ENCODE data around the gene CPED1.

The CPED1 gene

GRCh38 chr7:121204537-121204936, 216.0 kb downstream of the CPED1 start:
- no peak overlapping the region for H3K18ac ChIP-seq (ENCODE audit: low read depth in 1 of 2, low read length in 2 of 2)
- no peaks in the 10 kb centered on the region for H3K27me3 ChIP-seq (ENCODE audit: control insufficient read depth in 1 of 2, insufficient read depth in 1 of 2, low read length in 2 of 2)
- H2BK15ac ChIP-seq (ENCODE audit: low read depth, poor library complexity, severe bottlenecking) = no peak overlapping the region
- no peak overlapping the region for H4K8ac ChIP-seq (ENCODE audit: low read length)
- H3K4ac ChIP-seq (ENCODE audit: low read depth in 1 of 2, low read length in 2 of 2) = no peak overlapping the region
- no peak overlapping the region for H2BK5ac ChIP-seq (ENCODE audit: low read depth, low read length, poor library complexity, severe bottlenecking)
- no peaks in the 10 kb centered on the region for H3K79me1 ChIP-seq (replicated peaks; ENCODE audit: low read length, poor library complexity, severe bottlenecking)
- no peak overlapping the region for H2BK12ac ChIP-seq (ENCODE audit: low read length in 2 of 2)
- no peak overlapping the region for H3K27ac ChIP-seq (ENCODE audit: low read length, poor library complexity, severe bottlenecking)
- H3K23ac ChIP-seq (ENCODE audit: low read length in 2 of 2) = no peak overlapping the region
- no peak overlapping the region for H2BK120ac ChIP-seq (ENCODE audit: low read depth, low read length)
- peak; percentile 33 for DNase-seq
- WGBS = 100% methylated on average over 1 of the region's 1 CpG
- no peak overlapping the region for H3K4me3 ChIP-seq (ENCODE audit: insufficient read depth in 1 of 2, low read depth in 1 of 2, low read length in 2 of 2)
- H4K91ac ChIP-seq (ENCODE audit: low read length) = no peak overlapping the region
- H3K36me3 ChIP-seq (ENCODE audit: control insufficient read depth in 1 of 2, insufficient read depth in 2 of 2, low read depth in 1 of 2, low read length in 2 of 2) = peaks cover 0 to 2% of the 10 kb centered on the region in 2 experiments
- no peaks in the 10 kb centered on the region for H3K9me3 ChIP-seq (ENCODE audit: control insufficient read depth, low read length)
- no peak overlapping the region for H3K14ac ChIP-seq (ENCODE audit: low read length in 2 of 2)
- no peak overlapping the region for H2AK5ac ChIP-seq (ENCODE audit: low read length, severe bottlenecking)
- no peak overlapping the region for H3K9ac ChIP-seq (ENCODE audit: low read length)
- no peak overlapping the region for H2AFZ ChIP-seq (ENCODE audit: low read depth, low read length)
- peaks cover 2% of the 10 kb centered on the region for H3K4me1 ChIP-seq (ENCODE audit: control insufficient read depth, insufficient read depth, low read depth, low read length)
- no peak overlapping the region for H3K4me2 ChIP-seq (ENCODE audit: low read length, poor library complexity, severe bottlenecking)

- Histone ChIP-seq H3K4me2 (ENCODE audit: low read length, poor library complexity, severe bottlenecking) (no peak overlapping the region), H3K36me3 (ENCODE audit: control insufficient read depth in 1 of 2, insufficient read depth in 2 of 2, low read depth in 1 of 2, low read length in 2 of 2) (peaks cover 0 to 2% of the 10 kb centered on the region in 2 experiments), H2BK12ac (ENCODE audit: low read length in 2 of 2) (no peak overlapping the region), H3K4me3 (ENCODE audit: insufficient read depth in 1 of 2, low read depth in 1 of 2, low read length in 2 of 2) (no peak overlapping the region), H3K23ac (ENCODE audit: low read length in 2 of 2) (no peak overlapping the region), H2AFZ (ENCODE audit: low read depth, low read length) (no peak overlapping the region), H2BK120ac (ENCODE audit: low read depth, low read length) (no peak overlapping the region), H3K4ac (ENCODE audit: low read depth in 1 of 2, low read length in 2 of 2) (no peak overlapping the region), H2BK5ac (ENCODE audit: low read depth, low read length, poor library complexity, severe bottlenecking) (no peak overlapping the region), H3K9me3 (ENCODE audit: control insufficient read depth, low read length) (no peaks in the 10 kb centered on the region), H3K4me1 (ENCODE audit: control insufficient read depth, insufficient read depth, low read depth, low read length) (peaks cover 2% of the 10 kb centered on the region), H3K18ac (ENCODE audit: low read depth in 1 of 2, low read length in 2 of 2) (no peak overlapping the region), H4K8ac (ENCODE audit: low read length) (no peak overlapping the region), H2BK15ac (ENCODE audit: low read depth, poor library complexity, severe bottlenecking) (no peak overlapping the region), H3K14ac (ENCODE audit: low read length in 2 of 2) (no peak overlapping the region), H2AK5ac (ENCODE audit: low read length, severe bottlenecking) (no peak overlapping the region), H3K27me3 (ENCODE audit: control insufficient read depth in 1 of 2, insufficient read depth in 1 of 2, low read length in 2 of 2) (no peaks in the 10 kb centered on the region), H3K79me1 (replicated peaks; ENCODE audit: low read length, poor library complexity, severe bottlenecking) (no peaks in the 10 kb centered on the region), H3K27ac (ENCODE audit: low read length, poor library complexity, severe bottlenecking) (no peak overlapping the region), H3K9ac (ENCODE audit: low read length) (no peak overlapping the region), H4K91ac (ENCODE audit: low read length) (no peak overlapping the region)
- no peak for DNase-seq
Measured at GRCh38 chr7:121205777-121206176, 217.3 kb downstream of the CPED1 start.

- Histone ChIP-seq H3K9ac (ENCODE audit: low read length) (no peak overlapping the region), H2BK15ac (ENCODE audit: low read depth, poor library complexity, severe bottlenecking) (no peak overlapping the region), H2BK5ac (ENCODE audit: low read depth, low read length, poor library complexity, severe bottlenecking) (no peak overlapping the region), H2AK5ac (ENCODE audit: low read length, severe bottlenecking) (no peak overlapping the region), H3K4me2 (ENCODE audit: low read length, poor library complexity, severe bottlenecking) (no peak overlapping the region), H3K23ac (ENCODE audit: low read length in 2 of 2) (no peak overlapping the region), H3K4me3 (ENCODE audit: insufficient read depth in 1 of 2, low read depth in 1 of 2, low read length in 2 of 2) (no peak overlapping the region), H3K4me1 (ENCODE audit: control insufficient read depth, insufficient read depth, low read depth, low read length) (no peaks in the 10 kb centered on the region), H3K27me3 (ENCODE audit: control insufficient read depth in 1 of 2, insufficient read depth in 1 of 2, low read length in 2 of 2) (no peaks in the 10 kb centered on the region), H4K91ac (ENCODE audit: low read length) (no peak overlapping the region), H3K79me1 (replicated peaks; ENCODE audit: low read length, poor library complexity, severe bottlenecking) (no peaks in the 10 kb centered on the region), H2AFZ (ENCODE audit: low read depth, low read length) (no peak overlapping the region), H3K27ac (ENCODE audit: low read length, poor library complexity, severe bottlenecking) (no peak overlapping the region), H3K4ac (ENCODE audit: low read depth in 1 of 2, low read length in 2 of 2) (no peak overlapping the region), H3K14ac (ENCODE audit: low read length in 2 of 2) (no peak overlapping the region), H3K18ac (ENCODE audit: low read depth in 1 of 2, low read length in 2 of 2) (no peak overlapping the region), H2BK12ac (ENCODE audit: low read length in 2 of 2) (no peak overlapping the region), H2BK120ac (ENCODE audit: low read depth, low read length) (no peak overlapping the region), H3K36me3 (ENCODE audit: control insufficient read depth in 1 of 2, insufficient read depth in 2 of 2, low read depth in 1 of 2, low read length in 2 of 2) (no peaks in the 10 kb centered on the region), H3K9me3 (ENCODE audit: control insufficient read depth, low read length) (no peaks in the 10 kb centered on the region), H4K8ac (ENCODE audit: low read length) (no peak overlapping the region)
- no peak for DNase-seq
- WGBS = 92% methylated on average over 3 of the region's 3 CpGs
Measured at GRCh38 chr7:121211253-121211652, 222.7 kb downstream of the CPED1 start.

GRCh38 chr7:121212036-121212435, 223.5 kb downstream of the CPED1 start:
- H2BK5ac ChIP-seq (ENCODE audit: low read depth, low read length, poor library complexity, severe bottlenecking) = no peak overlapping the region
- H3K14ac ChIP-seq (ENCODE audit: low read length in 2 of 2) = no peak overlapping the region
- H3K4me1 ChIP-seq (ENCODE audit: control insufficient read depth, insufficient read depth, low read depth, low read length) = no peaks in the 10 kb centered on the region
- no peaks in the 10 kb centered on the region for H3K36me3 ChIP-seq (ENCODE audit: control insufficient read depth in 1 of 2, insufficient read depth in 2 of 2, low read depth in 1 of 2, low read length in 2 of 2)
- H2AFZ ChIP-seq (ENCODE audit: low read depth, low read length) = no peak overlapping the region
- H2AK5ac ChIP-seq (ENCODE audit: low read length, severe bottlenecking) = no peak overlapping the region
- H3K27me3 ChIP-seq (ENCODE audit: control insufficient read depth in 1 of 2, insufficient read depth in 1 of 2, low read length in 2 of 2) = no peaks in the 10 kb centered on the region
- no peak overlapping the region for H3K18ac ChIP-seq (ENCODE audit: low read depth in 1 of 2, low read length in 2 of 2)
- H3K4ac ChIP-seq (ENCODE audit: low read depth in 1 of 2, low read length in 2 of 2) = no peak overlapping the region
- no peak overlapping the region for H3K23ac ChIP-seq (ENCODE audit: low read length in 2 of 2)
- no peak overlapping the region for H4K91ac ChIP-seq (ENCODE audit: low read length)
- no peak overlapping the region for H3K27ac ChIP-seq (ENCODE audit: low read length, poor library complexity, severe bottlenecking)
- no peak overlapping the region for H4K8ac ChIP-seq (ENCODE audit: low read length)
- H3K4me2 ChIP-seq (ENCODE audit: low read length, poor library complexity, severe bottlenecking) = no peak overlapping the region
- no peak overlapping the region for H2BK12ac ChIP-seq (ENCODE audit: low read length in 2 of 2)
- H3K9me3 ChIP-seq (ENCODE audit: control insufficient read depth, low read length) = no peaks in the 10 kb centered on the region
- H3K9ac ChIP-seq (ENCODE audit: low read length) = no peak overlapping the region
- no peak for DNase-seq
- H3K4me3 ChIP-seq (ENCODE audit: insufficient read depth in 1 of 2, low read depth in 1 of 2, low read length in 2 of 2) = no peak overlapping the region
- WGBS = 94% methylated on average over 2 of the region's 2 CpGs
- H2BK15ac ChIP-seq (ENCODE audit: low read depth, poor library complexity, severe bottlenecking) = no peak overlapping the region
- H3K79me1 ChIP-seq (replicated peaks; ENCODE audit: low read length, poor library complexity, severe bottlenecking) = no peaks in the 10 kb centered on the region
- H2BK120ac ChIP-seq (ENCODE audit: low read depth, low read length) = no peak overlapping the region

Measured in mesenchymal stem cell (in vitro differentiated cells and primary cell).